HG02973 (cell line): ENCODE data around the gene SHROOM3.

Experiments used
- ATAC-seq: cut with Tn5 transposase; IDR thresholded peaks from one replicate; pipeline ENCODE4 v1.9.1; 2021; ENCODE audit warnings: moderate library complexity; ENCODE audit not compliant: unreplicated experiment

Gene SHROOM3

DNA sequence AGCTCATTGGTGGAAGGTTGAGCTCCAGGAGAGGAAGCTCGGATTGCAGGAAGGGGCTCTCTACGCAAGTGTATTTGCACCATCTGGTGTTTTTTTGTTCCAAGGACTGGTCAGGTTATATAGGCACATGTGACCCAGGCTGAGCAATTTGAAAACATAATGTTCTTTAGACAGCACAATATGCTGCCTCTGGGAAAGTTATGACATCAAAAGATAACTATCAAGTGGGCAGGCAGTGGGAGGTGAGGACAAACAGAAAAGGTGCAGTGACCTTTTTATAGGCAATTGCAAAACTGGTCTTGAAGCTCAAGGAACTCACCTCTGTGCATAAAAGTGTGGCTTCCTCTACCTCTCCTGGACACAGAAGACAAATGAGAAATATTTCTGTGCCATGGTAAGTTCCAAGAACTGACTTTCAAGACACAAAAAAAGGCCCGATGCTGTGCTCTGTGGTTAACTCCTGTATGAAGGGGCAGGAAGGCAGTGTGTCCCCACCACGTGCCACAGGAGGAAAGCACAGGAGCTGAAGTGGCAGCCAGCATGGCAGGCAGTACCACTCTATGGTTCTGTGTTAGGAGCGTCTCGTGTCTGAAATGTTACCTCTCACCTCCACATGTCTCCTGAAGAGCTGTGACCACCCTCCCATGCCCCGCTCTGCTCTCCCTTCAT lies 128.6 kb downstream of the SHROOM3 start:
- no peak for ATAC-seq

DNA sequence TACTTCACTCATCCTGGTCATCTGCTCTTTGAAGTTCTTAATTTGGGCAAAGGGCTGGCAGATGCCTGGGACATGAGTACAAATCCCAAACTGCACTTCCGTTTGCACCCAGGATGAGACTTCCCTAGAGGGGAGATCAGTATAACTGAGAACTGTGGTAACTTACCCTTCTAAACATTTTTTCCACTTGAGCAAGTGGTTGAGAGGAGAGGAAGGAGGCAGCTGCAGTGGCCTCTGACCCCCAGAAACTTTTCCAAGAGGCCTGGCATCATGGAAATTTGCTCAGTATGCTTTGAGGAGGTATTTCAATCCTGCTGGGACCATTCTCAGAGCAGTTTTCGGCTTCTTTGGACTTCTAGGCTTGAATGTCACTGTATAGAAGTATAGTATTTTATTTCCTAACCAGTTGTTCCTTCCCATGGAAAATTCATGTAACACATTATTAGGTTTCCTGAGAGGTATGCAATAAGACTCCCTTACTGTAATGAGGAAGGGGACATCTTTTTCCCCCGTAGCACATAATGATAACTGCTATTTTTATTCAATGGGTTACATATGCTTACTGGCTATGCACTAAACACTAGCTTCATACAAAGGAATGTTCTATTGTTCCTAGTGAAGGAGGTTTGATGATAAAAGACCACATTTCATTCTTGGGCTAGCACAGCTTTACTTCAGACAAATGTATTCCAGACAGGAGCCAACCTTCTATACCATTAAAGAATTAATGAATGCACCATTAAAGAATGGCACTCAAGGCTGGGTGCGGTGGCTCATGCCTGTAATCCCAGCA lies 129.3 kb downstream of the SHROOM3 start:
- no peak for ATAC-seq

DNA sequence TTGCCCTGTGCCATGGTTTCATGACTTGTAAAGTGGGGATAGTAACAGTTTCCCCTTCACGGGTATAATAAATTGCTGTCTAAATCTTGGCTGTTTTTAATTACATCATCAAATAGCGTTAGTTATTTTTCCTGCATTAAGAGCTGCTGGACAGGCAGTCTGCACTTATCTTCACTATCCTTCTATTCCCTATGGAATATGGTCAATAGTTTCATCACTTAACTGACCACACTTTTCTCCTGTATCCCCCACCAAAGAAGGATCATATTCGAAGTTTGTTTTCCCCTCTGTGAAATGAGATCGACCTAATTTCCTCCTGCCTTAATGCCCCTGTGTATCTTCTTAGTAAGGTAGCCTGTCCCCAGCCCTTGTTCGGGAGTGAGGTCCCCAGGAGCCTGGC lies 133.2 kb downstream of the SHROOM3 start:
- ATAC-seq, result no peak

DNA sequence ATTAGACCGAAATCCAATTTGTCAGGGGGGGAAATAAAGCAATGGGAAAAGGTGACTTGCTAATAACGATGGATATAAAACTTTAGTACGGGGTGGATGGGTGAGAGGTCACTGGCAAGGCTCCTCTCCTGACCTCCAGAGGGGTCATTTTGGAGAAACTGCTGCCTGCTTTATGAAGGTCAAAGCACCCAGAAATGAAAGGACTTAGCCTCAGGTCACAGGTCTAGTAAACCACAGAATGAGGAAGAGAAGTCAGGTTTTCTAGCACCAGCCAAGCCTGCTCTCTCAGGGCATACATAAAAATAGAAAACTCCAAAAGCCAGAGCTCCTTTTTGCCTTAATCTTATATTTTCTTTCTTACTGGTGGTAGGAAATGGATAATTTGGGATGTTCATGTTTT lies 134.2 kb downstream of the SHROOM3 start:
- ATAC-seq, result no peak

DNA sequence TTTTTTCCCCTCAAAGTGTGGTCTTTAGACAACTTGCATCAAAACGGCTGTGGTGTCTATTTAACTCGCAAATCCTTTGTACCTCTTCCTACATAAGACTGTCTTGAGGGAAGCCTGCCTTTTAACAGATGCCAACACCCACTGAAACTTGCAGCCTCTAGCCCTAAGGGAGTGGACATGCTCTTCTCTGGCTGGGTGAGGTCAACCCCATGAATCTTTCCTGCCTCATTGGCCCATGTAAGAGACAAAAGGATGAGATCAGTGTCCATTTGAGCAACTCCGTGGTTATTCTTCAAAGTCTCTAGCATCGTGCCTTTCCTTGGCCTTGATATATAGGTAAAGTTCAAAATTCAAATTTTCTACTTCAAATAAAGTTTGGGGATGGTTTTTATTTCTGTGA lies 134.7 kb downstream of the SHROOM3 start:
- ATAC-seq, result no peak

DNA sequence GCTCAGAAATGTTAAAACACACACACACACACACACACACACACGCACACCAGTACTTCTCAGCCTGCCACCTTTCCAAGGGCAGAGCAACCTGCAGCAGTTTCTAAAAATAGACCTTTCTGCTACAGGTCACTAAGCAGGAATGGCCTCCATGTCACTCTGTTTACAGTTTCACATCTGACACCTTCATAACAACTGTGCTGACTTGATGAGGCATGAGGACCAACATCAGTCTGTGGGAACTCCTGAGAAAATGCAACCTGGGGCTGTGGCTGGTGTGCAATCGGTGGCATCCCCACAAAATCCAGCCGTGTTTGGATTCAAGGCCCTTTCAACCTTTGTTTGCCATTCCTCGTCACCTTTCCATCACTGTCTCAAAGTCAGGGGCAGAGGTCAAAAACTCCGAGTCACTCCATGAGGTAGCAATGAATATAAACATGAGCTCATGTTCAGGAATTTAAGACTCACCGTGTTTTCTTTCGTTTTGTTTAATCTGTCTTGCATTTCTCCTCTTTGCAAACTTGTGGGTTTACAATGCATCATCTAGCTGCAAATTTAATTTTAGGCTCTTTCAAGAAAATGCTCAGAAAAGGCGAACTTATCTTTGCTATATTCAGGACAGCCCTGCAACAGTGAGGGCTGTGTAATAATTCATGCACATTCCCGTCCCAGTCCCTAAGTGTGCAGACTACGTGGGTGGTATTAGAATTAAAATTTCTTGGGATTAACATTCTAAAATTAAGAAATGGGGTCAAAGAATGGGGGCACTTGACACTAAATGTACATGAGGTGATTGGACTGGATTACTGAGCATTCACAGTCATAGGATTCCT lies 135.3 kb downstream of the SHROOM3 start:
- ATAC-seq, result no peak

DNA sequence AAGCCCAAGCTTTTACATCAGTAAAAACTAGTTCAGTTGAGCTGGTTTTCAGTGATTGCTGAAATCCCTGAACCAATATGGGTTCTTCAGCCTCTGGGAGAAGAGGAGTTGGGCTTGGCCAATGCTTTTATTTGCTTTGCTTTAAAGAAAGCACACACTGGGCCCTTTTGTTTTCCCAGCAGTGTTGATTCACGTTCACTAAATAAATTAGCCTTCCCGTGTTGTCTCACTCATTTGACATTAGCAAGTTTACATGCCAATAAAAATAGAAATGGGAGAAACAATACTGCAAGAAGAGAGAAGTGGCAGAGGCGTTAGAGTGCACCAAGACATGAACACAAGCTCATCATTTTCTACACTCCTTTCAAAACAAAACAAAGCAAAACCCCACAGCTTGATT lies 136.2 kb downstream of the SHROOM3 start:
- ATAC-seq, result no peak

DNA sequence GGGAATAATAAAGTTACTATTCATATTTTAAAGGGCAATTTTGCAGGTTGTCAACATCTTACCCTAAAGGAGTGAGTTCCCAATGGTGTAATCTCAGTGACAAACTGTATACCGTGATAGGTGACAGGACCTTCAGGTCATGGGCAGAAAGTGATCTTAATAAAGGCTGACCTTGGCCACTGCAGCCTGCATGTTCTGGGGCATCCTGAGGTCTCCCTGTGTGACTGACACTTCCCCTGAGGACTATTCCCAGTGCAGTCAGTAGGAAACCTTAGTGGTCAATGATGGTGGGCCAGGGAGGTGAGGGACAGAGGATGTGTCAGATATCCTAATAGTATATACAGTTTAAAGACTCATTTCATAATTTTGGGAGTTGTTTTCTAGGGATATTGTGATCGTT lies 137.2 kb downstream of the SHROOM3 start:
- ATAC-seq, result no peak

DNA sequence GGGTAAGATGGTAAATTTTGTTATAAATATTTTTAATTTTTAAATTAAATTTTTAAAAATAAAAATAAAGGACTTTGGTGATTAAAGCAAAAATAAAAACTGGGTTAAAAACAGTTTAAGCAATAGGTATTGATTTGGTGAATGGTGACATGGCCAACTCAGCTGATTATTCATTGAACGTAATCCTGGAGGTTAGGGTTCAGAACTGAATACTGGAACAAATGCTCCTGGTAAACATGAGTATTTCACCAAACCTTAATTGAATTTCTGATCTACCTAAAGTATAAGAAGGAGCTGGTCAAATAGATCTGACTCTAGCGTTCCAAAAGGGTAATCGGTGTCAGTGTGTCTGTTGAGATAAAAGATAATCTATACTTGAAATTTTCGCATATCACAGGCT lies 141.8 kb downstream of the SHROOM3 start:
- no peak for ATAC-seq

DNA sequence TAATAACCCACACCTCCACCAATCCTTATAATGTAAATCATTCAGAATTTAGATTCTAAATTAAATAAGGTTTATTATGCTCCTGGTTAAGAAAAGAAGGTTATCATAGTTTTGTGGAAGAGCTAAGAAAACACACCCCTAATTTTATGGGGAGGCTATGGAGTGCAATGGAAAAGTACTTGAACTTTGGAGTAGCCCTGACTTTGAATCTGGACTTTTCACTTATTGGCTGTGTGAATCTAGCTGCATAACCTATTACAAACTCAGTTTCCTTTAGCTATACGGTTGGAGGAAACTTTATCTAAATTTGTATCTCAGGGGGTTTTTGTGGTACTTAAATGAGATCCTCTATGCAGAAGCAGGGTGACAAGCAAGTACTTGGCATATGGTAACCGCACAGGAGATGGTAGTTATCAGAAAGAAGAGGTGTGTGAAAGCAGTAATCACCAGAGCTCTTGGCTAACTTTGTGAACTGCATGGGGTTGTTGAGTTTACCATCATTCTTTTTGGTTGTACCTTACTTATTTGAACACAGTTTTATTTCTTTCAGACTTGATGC lies 143.1 kb downstream of the SHROOM3 start:
- no peak for ATAC-seq

DNA sequence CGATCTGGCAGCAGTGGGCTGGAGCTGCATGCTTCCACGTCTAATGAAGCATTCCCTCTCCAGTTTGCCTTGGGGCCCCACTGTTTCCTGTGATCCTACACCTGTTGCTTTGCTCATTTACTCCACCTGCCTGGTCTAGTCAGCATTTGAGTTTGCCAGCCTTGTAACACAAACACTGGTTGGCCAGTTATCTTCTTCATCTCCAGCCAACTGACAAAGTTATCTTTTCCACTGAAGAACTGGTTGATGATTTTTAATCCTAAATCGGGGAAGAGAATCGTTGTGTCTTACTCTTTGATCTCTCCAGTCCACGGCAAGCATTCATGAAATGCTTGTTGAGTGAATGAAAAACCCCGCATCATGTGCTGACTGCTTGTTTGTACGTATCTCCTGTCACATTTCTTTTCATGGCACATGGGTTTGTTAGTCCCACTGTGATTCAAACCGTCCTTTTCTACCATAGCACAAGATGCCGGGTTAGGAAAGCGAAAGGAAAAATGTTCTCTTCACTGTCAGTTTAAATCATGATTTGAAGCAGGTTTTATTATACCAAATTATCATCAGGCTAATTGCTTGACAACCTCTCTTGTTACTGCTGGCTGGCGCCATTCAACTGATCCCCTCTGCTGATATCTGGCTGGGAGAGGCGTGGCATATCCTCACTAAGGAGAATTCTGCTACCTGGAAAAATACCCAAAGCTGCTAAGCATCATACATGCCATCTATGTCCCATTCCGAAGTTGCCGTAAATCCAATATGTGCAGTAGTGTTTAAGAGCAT lies 144.8 kb downstream of the SHROOM3 start:
- ATAC-seq, result no peak

DNA sequence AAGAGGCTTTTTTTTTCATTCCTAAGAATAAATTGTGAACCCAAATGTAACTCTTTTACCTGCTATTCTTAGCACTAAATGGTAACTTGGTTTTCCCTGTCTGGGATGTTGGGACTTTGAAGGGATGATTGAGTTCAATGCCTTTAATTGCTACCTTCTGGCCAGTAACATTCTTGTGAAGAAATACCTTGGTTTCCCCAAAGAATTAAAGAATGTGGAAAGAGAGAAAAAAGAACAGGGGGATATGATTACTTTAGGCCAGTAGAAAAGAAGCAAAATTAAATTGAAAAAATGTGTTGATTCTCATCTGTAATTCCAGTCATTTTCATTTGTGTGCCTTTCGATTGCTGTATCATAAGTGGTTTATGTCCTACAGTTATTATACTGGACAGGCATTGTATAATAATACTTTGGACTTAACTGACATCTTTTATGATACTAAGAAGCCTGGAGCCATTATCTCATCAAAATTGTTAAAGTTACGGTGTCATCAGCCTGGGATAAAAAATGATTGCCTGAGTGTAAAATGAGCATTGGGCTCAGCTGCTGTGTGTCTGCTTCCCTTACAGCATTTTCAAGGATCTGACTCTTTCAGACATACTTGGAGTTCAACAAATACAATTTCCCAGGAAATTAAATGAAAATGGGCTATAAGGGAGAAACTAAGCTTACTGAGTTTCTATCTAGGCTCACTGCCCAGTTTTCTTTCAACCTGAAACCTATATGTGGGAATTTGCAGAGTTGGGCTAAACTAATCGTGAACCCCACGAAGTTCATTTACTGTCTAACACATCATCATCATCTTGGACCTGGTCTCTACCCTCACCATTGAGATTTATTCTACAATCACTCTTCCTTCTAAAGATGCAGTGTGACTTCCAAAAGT lies 146.3 kb downstream of the SHROOM3 start:
- no peak for ATAC-seq

DNA sequence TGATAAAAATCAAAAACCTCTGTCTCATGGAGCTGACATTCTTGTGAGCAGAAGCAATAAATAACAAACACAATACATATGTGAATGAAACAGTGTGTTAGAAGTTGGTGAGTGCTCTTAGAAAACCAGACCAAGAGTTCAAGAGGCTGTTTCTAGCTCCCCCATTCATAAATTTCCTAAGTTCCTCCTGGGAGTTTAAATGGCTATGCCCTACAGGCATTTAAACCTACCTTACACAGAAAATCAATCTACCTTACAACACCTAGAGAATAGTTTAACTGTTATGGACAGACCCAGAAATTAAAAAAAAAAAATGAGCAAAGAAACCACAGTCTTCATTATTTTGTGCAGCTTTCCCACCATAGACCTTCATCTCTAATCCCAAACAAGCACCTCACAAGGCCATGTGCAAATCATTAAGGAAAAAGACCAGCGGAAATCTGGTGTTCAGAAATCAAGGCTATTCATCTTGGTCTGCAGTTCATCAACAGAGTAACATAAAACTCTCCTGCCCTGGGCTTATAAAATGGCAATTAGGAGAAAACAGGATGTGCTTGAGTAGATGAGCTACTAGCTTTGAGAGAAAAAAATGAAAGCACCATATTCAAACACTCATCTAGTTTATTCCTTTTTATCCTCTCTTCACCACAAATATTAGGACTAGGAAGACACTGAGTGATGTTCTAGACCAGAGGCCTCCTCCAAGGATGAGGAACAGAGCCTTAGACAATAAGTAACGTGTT lies 147.2 kb downstream of the SHROOM3 start:
- no peak for ATAC-seq

DNA sequence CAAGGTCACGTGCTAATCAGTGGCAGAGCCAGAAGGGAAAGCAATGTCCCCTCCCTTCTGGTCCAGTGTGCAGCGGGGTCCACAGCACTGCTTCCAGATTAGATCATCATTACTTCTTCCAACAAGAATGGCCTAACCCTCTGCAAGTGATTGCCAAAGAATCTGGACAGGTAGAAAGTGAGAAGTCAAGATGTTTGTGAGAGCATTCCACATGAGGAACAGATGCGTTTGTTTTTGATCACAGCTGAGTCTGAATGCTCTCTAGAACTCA lies 147.7 kb downstream of the SHROOM3 start:
- ATAC-seq, result no peak

DNA sequence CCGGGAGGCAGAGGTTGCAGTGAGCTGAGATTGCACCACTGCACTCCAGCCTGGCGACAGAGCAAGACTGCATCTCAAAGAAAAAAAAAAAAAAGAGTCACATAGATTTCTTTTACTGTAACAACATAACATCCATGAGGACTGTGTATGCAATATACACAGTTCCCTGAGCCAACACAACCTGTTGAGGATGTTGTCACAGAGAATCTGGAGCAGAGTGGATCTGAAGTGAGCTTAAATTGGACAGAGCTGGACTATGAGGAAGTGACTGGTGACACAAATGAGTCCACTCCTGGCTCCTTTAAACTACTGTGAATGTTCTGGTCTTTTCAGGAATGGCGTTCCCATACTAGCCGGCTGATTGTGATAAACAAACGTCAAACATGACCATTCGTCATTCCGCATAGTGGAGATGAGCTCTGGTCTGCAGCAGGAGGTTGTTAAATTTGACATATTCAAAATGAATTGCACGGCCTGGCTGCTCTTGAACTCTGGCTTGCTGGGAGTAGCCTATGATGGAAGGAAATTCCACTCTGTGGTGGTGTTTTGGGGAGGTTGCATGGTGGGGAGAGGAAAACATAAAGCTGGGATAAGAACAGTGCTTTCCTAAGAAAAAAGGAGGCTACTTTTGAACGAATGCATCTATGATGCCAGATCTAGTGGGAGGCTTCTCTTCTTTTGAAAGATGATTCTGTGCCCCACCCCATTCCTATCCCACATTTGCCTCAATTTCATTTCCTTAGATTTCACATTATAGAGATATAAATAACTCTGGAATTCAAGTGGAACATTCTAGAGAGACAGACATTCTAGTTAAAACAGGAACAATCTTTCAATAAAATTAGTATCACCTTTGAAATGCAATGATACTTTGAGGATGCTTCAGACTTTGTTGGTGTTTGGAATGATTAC lies 149.5 kb downstream of the SHROOM3 start:
- no peak for ATAC-seq

DNA sequence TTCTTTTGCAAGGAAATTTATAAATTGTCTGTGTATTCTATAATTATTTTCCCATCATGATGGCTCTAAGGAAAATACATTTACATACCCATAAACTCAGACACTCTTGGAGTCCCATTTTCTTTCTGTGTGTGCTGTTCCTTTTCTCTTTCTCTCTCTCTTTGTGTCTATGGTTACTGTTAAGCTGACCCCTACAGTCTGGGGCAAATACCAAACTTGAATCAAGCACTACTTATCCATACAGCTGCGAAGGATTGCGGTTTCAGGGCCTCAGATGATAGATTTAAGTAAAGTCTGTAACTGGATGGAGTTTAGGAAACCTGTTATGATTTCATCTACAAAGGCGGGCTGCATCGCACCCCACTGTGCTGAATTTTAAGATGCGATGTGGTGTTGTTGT lies 150.2 kb downstream of the SHROOM3 start:
- no peak for ATAC-seq

DNA sequence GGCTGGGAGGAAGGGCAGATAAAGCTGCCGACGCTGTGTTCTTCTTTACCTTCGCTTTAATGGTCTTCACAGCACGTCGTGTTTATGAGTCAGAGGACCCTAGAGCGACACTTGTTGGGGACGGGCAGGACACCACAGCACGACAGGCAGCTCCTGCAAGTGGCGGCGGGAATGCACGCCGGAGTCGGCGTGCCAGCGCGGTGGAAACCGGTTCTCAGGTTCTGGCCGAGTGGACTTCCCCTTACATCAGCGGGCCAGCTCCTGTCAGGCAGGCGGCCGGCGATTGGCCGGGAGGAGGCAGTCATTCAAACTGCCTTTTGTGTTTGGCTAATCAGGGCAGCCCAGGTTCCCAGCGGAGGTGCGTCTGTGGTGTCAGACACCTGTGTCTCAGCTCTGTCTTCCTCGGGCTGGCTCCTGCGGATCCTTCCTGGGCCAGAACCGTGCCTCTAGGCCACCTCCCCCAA lies 150.9 kb downstream of the SHROOM3 start:
- ATAC-seq, result peak; percentile 71

DNA sequence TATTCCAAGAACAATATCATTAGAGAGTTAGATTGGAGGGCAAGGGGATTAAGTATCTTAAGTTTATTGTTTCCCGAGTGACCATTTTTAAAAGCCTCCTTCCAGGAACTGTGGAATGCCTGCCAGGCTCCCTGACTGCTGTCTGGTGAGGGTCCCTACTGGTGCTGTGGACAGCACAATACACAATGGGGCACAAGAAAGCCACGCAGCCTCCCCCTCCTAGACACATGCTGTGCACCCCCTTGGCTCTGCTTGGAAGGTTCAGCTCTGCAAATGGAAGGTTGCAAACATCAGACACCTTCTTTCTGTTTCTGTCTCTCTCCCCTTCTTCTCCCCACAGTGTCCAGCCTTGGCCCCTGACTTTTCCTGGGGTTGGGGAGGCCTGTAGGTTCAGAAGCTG lies 153.2 kb downstream of the SHROOM3 start:
- ATAC-seq, result no peak
